Measurements from ENCODE around the gene APOL3.

The APOL3 gene

DNA sequence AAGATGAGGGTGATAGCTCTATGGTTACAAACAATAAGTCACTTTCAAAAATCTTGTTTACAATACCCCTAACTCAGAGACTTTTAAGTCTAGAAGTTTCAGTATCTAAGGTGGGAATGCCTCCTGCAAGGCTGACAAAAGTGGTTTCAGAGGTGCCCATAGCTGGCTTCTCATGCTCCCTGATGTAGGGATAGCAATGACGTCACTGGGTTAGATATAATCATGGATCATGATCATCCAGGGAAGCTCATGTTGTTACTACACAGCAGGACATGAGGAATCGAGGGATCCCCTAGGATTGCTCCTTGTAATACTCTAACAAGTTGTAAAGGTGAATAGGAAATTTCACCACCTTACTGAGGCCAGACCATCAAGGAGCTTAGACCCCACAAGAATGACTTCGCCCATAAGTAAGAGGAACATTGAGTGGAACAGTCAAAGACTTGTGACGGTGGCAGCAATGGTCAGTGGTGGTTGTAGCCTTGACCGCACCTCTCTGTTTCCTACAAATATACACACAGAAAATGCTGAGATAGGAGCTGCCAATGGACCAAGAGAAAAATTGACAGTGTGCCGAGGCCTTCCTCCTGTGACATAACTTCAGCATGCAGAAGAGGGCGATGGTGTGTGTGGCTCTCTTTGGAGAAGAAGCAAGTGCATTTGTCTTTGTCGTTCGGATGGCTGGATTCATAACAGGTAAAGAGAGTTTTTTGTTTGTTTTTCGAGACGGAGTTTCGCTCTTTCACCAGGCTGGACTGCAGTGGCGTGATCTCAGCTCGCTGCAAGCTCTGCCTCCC is 25.5 kb upstream of the APOL3 start:
- Histone ChIP-seq H3F3A (ENCODE audit: insufficient read depth, low read length) (no peaks in the 10 kb centered on the region), H3K9ac (ENCODE audit: low read length) (no peak overlapping the region), H3K9me2 (ENCODE audit: low read depth, low read length) (no peaks in the 10 kb centered on the region), H3K4me2 (ENCODE audit: low read length) (no peak overlapping the region), H2AFZ (ENCODE audit: low read length) (no peak overlapping the region), H4K20me1 (ENCODE audit: insufficient read depth, low read length) (no peaks in the 10 kb centered on the region), H3K4me3 (ENCODE audit: low read depth, low read length, poor library complexity, severe bottlenecking) (no peak overlapping the region), H3K4me1 (ENCODE audit: insufficient read depth, low read length, severe bottlenecking) (no peaks in the 10 kb centered on the region), H3K9me3 (ENCODE audit: low read length) (no peaks in the 10 kb centered on the region), H3K36me3 (ENCODE audit: insufficient read depth, low read length) (no peaks in the 10 kb centered on the region), H3K27ac (ENCODE audit: low read depth, low read length, poor library complexity, severe bottlenecking) (no peak overlapping the region), H3K79me2 (ENCODE audit: insufficient read depth, low read length) (no peaks in the 10 kb centered on the region), H3K27me3 (ENCODE audit: insufficient read depth, low read length) (no peaks in the 10 kb centered on the region; the same call in 1 of the 2 replicates)
- no peak for TF ChIP-seq EZH2 (IDR thresholded peaks at IDR 0.05; ENCODE audit: borderline replicate concordance, low read length)
- TF ChIP-seq, protein P1, sequence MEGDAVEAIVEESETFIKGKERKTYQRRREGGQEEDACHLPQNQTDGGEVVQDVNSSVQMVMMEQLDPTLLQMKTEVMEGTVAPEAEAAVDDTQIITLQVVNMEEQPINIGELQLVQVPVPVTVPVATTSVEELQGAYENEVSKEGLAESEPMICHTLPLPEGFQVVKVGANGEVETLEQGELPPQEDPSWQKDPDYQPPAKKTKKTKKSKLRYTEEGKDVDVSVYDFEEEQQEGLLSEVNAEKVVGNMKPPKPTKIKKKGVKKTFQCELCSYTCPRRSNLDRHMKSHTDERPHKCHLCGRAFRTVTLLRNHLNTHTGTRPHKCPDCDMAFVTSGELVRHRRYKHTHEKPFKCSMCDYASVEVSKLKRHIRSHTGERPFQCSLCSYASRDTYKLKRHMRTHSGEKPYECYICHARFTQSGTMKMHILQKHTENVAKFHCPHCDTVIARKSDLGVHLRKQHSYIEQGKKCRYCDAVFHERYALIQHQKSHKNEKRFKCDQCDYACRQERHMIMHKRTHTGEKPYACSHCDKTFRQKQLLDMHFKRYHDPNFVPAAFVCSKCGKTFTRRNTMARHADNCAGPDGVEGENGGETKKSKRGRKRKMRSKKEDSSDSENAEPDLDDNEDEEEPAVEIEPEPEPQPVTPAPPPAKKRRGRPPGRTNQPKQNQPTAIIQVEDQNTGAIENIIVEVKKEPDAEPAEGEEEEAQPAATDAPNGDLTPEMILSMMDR (IDR thresholded peaks at IDR 0.05; ENCODE audit: low read length): no peak

DNA sequence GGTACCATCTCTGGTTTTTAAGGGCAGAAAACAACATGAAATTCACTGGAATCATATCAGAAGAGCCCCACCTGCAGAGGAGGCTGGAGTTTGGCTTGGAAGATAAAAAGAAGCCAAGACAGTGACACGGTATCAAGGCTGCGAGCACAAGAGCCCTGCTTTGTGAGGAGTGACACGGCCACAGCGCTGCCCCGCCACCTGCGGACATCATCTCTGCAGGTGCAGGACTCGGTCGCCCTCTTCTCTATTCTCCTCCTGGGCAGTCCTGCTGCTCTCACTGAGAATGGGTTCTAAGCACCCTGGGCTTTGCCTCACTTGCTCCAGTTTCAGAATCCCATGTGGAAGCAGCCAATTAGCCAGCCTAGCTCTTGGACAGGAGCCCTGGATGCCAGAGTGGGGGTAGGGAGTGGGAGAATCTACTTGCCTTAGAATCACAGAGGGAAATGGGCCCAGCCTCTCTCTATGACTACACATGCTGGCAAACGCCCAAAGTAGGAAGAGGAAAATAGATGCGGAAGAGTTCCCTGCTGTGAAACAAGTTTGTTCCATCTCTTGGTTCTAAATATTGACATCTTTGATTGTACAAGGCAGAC is 24.0 kb upstream of the APOL3 start:
- Histone ChIP-seq H4K20me1 (ENCODE audit: insufficient read depth, low read length) (no peaks in the 10 kb centered on the region), H3K4me1 (ENCODE audit: insufficient read depth, low read length, severe bottlenecking) (peaks cover 4% of the 10 kb centered on the region), H3K9ac (ENCODE audit: low read length) (no peak overlapping the region), H2AFZ (ENCODE audit: low read length) (no peak overlapping the region), H3K4me3 (ENCODE audit: low read depth, low read length, poor library complexity, severe bottlenecking) (no peak overlapping the region), H3K36me3 (ENCODE audit: insufficient read depth, low read length) (no peaks in the 10 kb centered on the region), H3K9me3 (ENCODE audit: low read length) (no peaks in the 10 kb centered on the region), H3K27ac (ENCODE audit: low read depth, low read length, poor library complexity, severe bottlenecking) (no peak overlapping the region), H3K79me2 (ENCODE audit: insufficient read depth, low read length) (no peaks in the 10 kb centered on the region), H3K27me3 (ENCODE audit: insufficient read depth, low read length) (no peaks in the 10 kb centered on the region; the same call in 1 of the 2 replicates), H3K9me2 (ENCODE audit: low read depth, low read length) (no peaks in the 10 kb centered on the region), H3F3A (ENCODE audit: insufficient read depth, low read length) (no peaks in the 10 kb centered on the region), H3K4me2 (ENCODE audit: low read length) (no peak overlapping the region)
- TF ChIP-seq, protein P1 (IDR thresholded peaks at IDR 0.05; ENCODE audit: low read length): no peak
- no peak for TF ChIP-seq EZH2 (IDR thresholded peaks at IDR 0.05; ENCODE audit: borderline replicate concordance, low read length)

DNA sequence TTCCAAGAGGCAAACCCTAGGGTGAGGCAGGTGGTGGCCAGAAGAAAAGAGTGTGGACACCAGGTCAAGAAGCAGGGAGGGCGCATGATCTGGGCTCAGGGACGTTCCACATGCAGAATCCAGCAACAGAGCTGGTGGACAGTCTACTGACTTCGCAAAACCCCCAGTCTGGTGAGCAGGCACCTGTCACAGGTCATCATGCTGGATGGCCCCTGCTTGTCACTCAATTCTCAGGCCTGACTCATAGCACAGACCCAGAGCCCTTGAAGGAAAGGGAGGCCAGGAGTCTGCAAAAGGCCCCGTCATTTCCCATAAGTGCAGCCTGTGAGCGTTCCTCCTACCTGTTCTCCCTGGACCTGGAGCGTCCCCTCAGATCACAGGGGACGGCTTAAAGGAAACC is 22.9 kb upstream of the APOL3 start:
- H3K4me2 ChIP-seq (ENCODE audit: low read length): no peak overlapping the region
- H3K27me3 ChIP-seq (ENCODE audit: insufficient read depth, low read length): no peaks in the 10 kb centered on the region; the same call in 1 of the 2 replicates
- H4K20me1 ChIP-seq (ENCODE audit: insufficient read depth, low read length): no peaks in the 10 kb centered on the region
- TF ChIP-seq, protein P1 (IDR thresholded peaks at IDR 0.05; ENCODE audit: low read length): no peak
- TF ChIP-seq EZH2 (IDR thresholded peaks at IDR 0.05; ENCODE audit: borderline replicate concordance, low read length): no peak
- H3K4me3 ChIP-seq (ENCODE audit: low read depth, low read length, poor library complexity, severe bottlenecking): no peak overlapping the region
- no peak overlapping the region for H2AFZ ChIP-seq (ENCODE audit: low read length)
- no peaks in the 10 kb centered on the region for H3K9me2 ChIP-seq (ENCODE audit: low read depth, low read length)
- peaks cover 4% of the 10 kb centered on the region for H3K4me1 ChIP-seq (ENCODE audit: insufficient read depth, low read length, severe bottlenecking)
- no peaks in the 10 kb centered on the region for H3K36me3 ChIP-seq (ENCODE audit: insufficient read depth, low read length)
- no peak overlapping the region for H3K27ac ChIP-seq (ENCODE audit: low read depth, low read length, poor library complexity, severe bottlenecking)
- no peaks in the 10 kb centered on the region for H3K9me3 ChIP-seq (ENCODE audit: low read length)
- H3K9ac ChIP-seq (ENCODE audit: low read length): no peak overlapping the region
- H3F3A ChIP-seq (ENCODE audit: insufficient read depth, low read length): no peaks in the 10 kb centered on the region
- H3K79me2 ChIP-seq (ENCODE audit: insufficient read depth, low read length): no peaks in the 10 kb centered on the region
